BLaER1 treated with 17β-estradiol and CSF1 and Interleukin-3, amounts not matched to agents 10 nM and 100 nM (cell line): ENCODE measurements around the gene TMEM187.

Source experiments
- H3K27ac ChIP-seq, 11 experiments: shearing (Covaris generic); formaldehyde crosslinking; 2 replicates each; pipeline ENCODE4 v1.8.1; 2022
- H3K27me3 ChIP-seq, 11 experiments: shearing (Covaris generic); formaldehyde crosslinking; 2 replicates each; pipeline ENCODE4 v1.8.1; 2022
- H3K36me3 ChIP-seq, 11 experiments: shearing (Covaris generic); formaldehyde crosslinking; 2 replicates each; pipeline ENCODE4 v1.8.1; 2022
- H3K4me1 ChIP-seq, 10 experiments: shearing (Covaris generic); formaldehyde crosslinking; 2 replicates each; pipeline ENCODE4 v1.8.1; 2022
- H3K4me2 ChIP-seq, 11 experiments: shearing (Covaris generic); formaldehyde crosslinking; 2 replicates each; pipeline ENCODE4 v1.8.1; 2022
- H3K4me3 ChIP-seq, 10 experiments: shearing (Covaris generic); formaldehyde crosslinking; 2 replicates each; pipeline ENCODE4 v1.8.1; 2022
- H3K9ac ChIP-seq, 11 experiments: shearing (Covaris generic); formaldehyde crosslinking; 2 replicates each; pipeline ENCODE4 v1.8.1; 2022
- H3K9me3 ChIP-seq, 11 experiments: shearing (Covaris generic); formaldehyde crosslinking; replicated peaks in 1 of 11; 2 replicates each; pipeline ENCODE4 v1.8.1; 2022
- H4K20me1 ChIP-seq, 11 experiments: shearing (Covaris generic); formaldehyde crosslinking; 2 replicates each; pipeline ENCODE4 v1.8.1; 2022
- Cebpa-rat ChIP-seq, 11 experiments: shearing (Covaris generic); IDR thresholded peaks; 2 replicates each; pipeline ENCODE4 v1.8.1; 2022

TMEM187 gene

GRCh38 chrX:154025230-154025629 is 52.7 kb downstream of the TMEM187 start:
- peaks cover 0 to 92% (median 79%) of the 10 kb centered on the region in 11 experiments; a peak in 20 of 22 replicates for H4K20me1 ChIP-seq
- no peak for TF ChIP-seq Cebpa-rat (IDR thresholded peaks at IDR 0.05)
- H3K27ac ChIP-seq: peak overlapping the region in 2 of 11 experiments; percentile 5 to 10; a peak in 1 of 22 replicates
- H3K4me1 ChIP-seq: peaks cover 30 to 50% (median 39%) of the 10 kb centered on the region in 10 experiments
- H3K9me3 ChIP-seq: no peaks in the 10 kb centered on the region
- H3K36me3 ChIP-seq: peaks cover 13 to 37% (median 29%) of the 10 kb centered on the region in 11 experiments; a peak in 18 of 22 replicates
- H3K4me3 ChIP-seq: no peak overlapping the region
- peaks cover 99 to 100% (median 100%) of the 10 kb centered on the region in 11 experiments for H3K27me3 ChIP-seq
- peak overlapping the region in 3 of 11 experiments; percentile 5 to 16 (median 7); a peak in 1 of 22 replicates for H3K9ac ChIP-seq
- H3K4me2 ChIP-seq: no peak overlapping the region; a peak in 1 of 22 replicates

- H3K4me2 ChIP-seq: no peak overlapping the region
- peaks cover 0 to 94% (median 77%) of the 10 kb centered on the region in 11 experiments; a peak in 20 of 22 replicates for H4K20me1 ChIP-seq
- no peaks in the 10 kb centered on the region for H3K9me3 ChIP-seq
- no peak for TF ChIP-seq Cebpa-rat (IDR thresholded peaks at IDR 0.05)
- no peak overlapping the region for H3K9ac ChIP-seq
- H3K27ac ChIP-seq: no peak overlapping the region
- H3K36me3 ChIP-seq: peaks cover 20 to 49% (median 38%) of the 10 kb centered on the region in 11 experiments; a peak in 21 of 22 replicates
- H3K4me3 ChIP-seq: no peak overlapping the region
- peaks cover 99 to 100% (median 100%) of the 10 kb centered on the region in 11 experiments for H3K27me3 ChIP-seq
- H3K4me1 ChIP-seq: peaks cover 20 to 42% (median 29%) of the 10 kb centered on the region in 10 experiments
Observed at GRCh38 chrX:154026136-154027021, 53.8 kb downstream of the TMEM187 start.

GRCh38 chrX:154027022-154027402 is 54.5 kb downstream of the TMEM187 start:
- peaks cover 26 to 55% (median 44%) of the 10 kb centered on the region in 11 experiments; a peak in 21 of 22 replicates for H3K36me3 ChIP-seq

GRCh38 chrX:154027986-154028385 is 55.4 kb downstream of the TMEM187 start:
- peaks cover 32 to 65% (median 51%) of the 10 kb centered on the region in 11 experiments; a peak in 21 of 22 replicates for H3K36me3 ChIP-seq
- H3K27me3 ChIP-seq: peaks cover 99 to 100% (median 100%) of the 10 kb centered on the region in 11 experiments
- no peak overlapping the region for H3K4me2 ChIP-seq
- H3K27ac ChIP-seq: no peak overlapping the region
- no peaks in the 10 kb centered on the region for H3K9me3 ChIP-seq
- TF ChIP-seq Cebpa-rat (IDR thresholded peaks at IDR 0.05): no peak
- H3K4me3 ChIP-seq: no peak overlapping the region
- H4K20me1 ChIP-seq: peaks cover 12 to 99% (median 82%) of the 10 kb centered on the region in 11 experiments; a peak in 21 of 22 replicates
- peaks cover 8 to 26% (median 15%) of the 10 kb centered on the region in 10 experiments for H3K4me1 ChIP-seq
- no peak overlapping the region for H3K9ac ChIP-seq

More at GRCh38 chrX:154027022-154027402, 54.5 kb downstream of the TMEM187 start:
- peaks cover 18 to 36% (median 24%) of the 10 kb centered on the region in 10 experiments for H3K4me1 ChIP-seq
- peaks cover 99 to 100% (median 100%) of the 10 kb centered on the region in 11 experiments for H3K27me3 ChIP-seq
- H3K27ac ChIP-seq: no peak overlapping the region
- no peak for TF ChIP-seq Cebpa-rat (IDR thresholded peaks at IDR 0.05)
- H3K4me3 ChIP-seq: no peak overlapping the region
- peaks cover 3 to 99% (median 82%) of the 10 kb centered on the region in 11 experiments; a peak in 20 of 22 replicates for H4K20me1 ChIP-seq
- H3K9me3 ChIP-seq: no peaks in the 10 kb centered on the region
- no peak overlapping the region for H3K4me2 ChIP-seq
- no peak overlapping the region for H3K9ac ChIP-seq

GRCh38 chrX:154028502-154029184 is 56.1 kb downstream of the TMEM187 start:
- Histone ChIP-seq H3K4me3 (no peak overlapping the region), H3K27me3 (peaks cover 99 to 100% (median 100%) of the 10 kb centered on the region in 11 experiments), H3K4me2 (no peak overlapping the region)

GRCh38 chrX:154029439-154029838 is 56.9 kb downstream of the TMEM187 start:
- Histone ChIP-seq H3K4me1 (peaks cover 7 to 15% (median 14%) of the 10 kb centered on the region in 10 experiments; a peak in 17 of 20 replicates), H3K4me2 (no peak overlapping the region), H3K27ac (no peak overlapping the region), H3K4me3 (no peak overlapping the region), H3K36me3 (peaks cover 32 to 65% (median 52%) of the 10 kb centered on the region in 11 experiments; a peak in 21 of 22 replicates), H3K9me3 (no peaks in the 10 kb centered on the region), H3K27me3 (peaks cover 99 to 100% (median 100%) of the 10 kb centered on the region in 11 experiments), H4K20me1 (peaks cover 27 to 99% (median 85%) of the 10 kb centered on the region in 11 experiments; a peak in 21 of 22 replicates), H3K9ac (no peak overlapping the region)
- no peak for TF ChIP-seq Cebpa-rat (IDR thresholded peaks at IDR 0.05)

More at GRCh38 chrX:154028502-154029184, 56.1 kb downstream of the TMEM187 start:
- peaks cover 32 to 65% (median 52%) of the 10 kb centered on the region in 11 experiments; a peak in 21 of 22 replicates for H3K36me3 ChIP-seq
- peaks cover 19 to 99% (median 83%) of the 10 kb centered on the region in 11 experiments; a peak in 21 of 22 replicates for H4K20me1 ChIP-seq
- no peak for TF ChIP-seq Cebpa-rat (IDR thresholded peaks at IDR 0.05)
- H3K9me3 ChIP-seq: no peaks in the 10 kb centered on the region
- H3K9ac ChIP-seq: no peak overlapping the region
- no peak overlapping the region for H3K27ac ChIP-seq
- peaks cover 8 to 19% (median 12%) of the 10 kb centered on the region in 10 experiments; a peak in 19 of 20 replicates for H3K4me1 ChIP-seq

- TF ChIP-seq Cebpa-rat (IDR thresholded peaks at IDR 0.05): no peak
- H3K9me3 ChIP-seq: no peaks in the 10 kb centered on the region
- H3K4me2 ChIP-seq: no peak overlapping the region
- H3K36me3 ChIP-seq: peaks cover 32 to 69% (median 52%) of the 10 kb centered on the region in 11 experiments; a peak in 21 of 22 replicates
- no peak overlapping the region for H3K27ac ChIP-seq
- peaks cover 3 to 21% (median 17%) of the 10 kb centered on the region in 10 experiments; a peak in 16 of 20 replicates for H3K4me1 ChIP-seq
- H3K4me3 ChIP-seq: no peak overlapping the region
- no peak overlapping the region for H3K9ac ChIP-seq
- H4K20me1 ChIP-seq: peaks cover 35 to 99% (median 89%) of the 10 kb centered on the region in 11 experiments; a peak in 21 of 22 replicates
- H3K27me3 ChIP-seq: peaks cover 99 to 100% (median 100%) of the 10 kb centered on the region in 11 experiments
Observed at GRCh38 chrX:154030266-154030665, 57.7 kb downstream of the TMEM187 start.

- Histone ChIP-seq H3K4me1 (peaks cover 0 to 21% (median 16%) of the 10 kb centered on the region in 10 experiments; a peak in 15 of 20 replicates), H3K4me3 (no peak overlapping the region), H4K20me1 (peaks cover 35 to 99% (median 89%) of the 10 kb centered on the region in 11 experiments; a peak in 21 of 22 replicates), H3K4me2 (no peak overlapping the region), H3K27ac (no peak overlapping the region), H3K27me3 (peaks cover 99 to 100% (median 100%) of the 10 kb centered on the region in 11 experiments), H3K9me3 (no peaks in the 10 kb centered on the region), H3K36me3 (peaks cover 31 to 71% (median 54%) of the 10 kb centered on the region in 11 experiments; a peak in 21 of 22 replicates), H3K9ac (no peak overlapping the region)
- no peak for TF ChIP-seq Cebpa-rat (IDR thresholded peaks at IDR 0.05)
Observed at GRCh38 chrX:154030715-154031305, 58.3 kb downstream of the TMEM187 start.
